Panc1 (cell line): Measurements from ENCODE around the gene PLK5. TPM values are rescaled to one million over a fixed set of nuclear protein-coding genes. Genes with fewer than 3 reads are reported as not detected.

Experiments used
- ATAC-seq: fragments of 200-7000 bp; cut with Tn5 transposase; 2 replicates; pipeline ENCODE4 v1.9.1; 2020; ENCODE audit warnings: mild to moderate bottlenecking, moderate library complexity
- BruUV-seq: library from RNA; stranded (reverse); fragments of 400-500 nt; replicated peaks from 2 replicates; lab custom pipeline; 2021; lab: Mats Ljungman, UMichigan
- CTCF ChIA-PET: fragments of 300-600 bp; sonication (Branson Sonifier 250); formaldehyde crosslinking; loops from one replicate; lab custom pipeline; 2022; ENCODE audit warnings: antibody characterized with exemption; lab: Charles Lee
- POLR2A ChIA-PET: fragments of 300-600 bp; sonication (Branson Sonifier 250); formaldehyde crosslinking; loops from one replicate; lab custom pipeline; 2022; ENCODE audit warnings: antibody characterized with exemption; lab: Charles Lee
- DNase-seq: peaks from one replicate; pipeline ENCODE4 v3.0.0-alpha.2; 2010; ENCODE audit warnings: low read depth, low spot score
- H3K27ac ChIP-seq: 2 replicates; pipeline ENCODE4 v1.5.1; 2011; ENCODE audit warnings: mild to moderate bottlenecking, low read length, inconsistent platforms
- H3K27me3 ChIP-seq: fragments of 200-500 bp; sonication (Bioruptor generic); 2 replicates; pipeline ENCODE4 v1.6.0; 2014; ENCODE audit warnings: low read length, inconsistent platforms; ENCODE audit not compliant: control insufficient read depth, insufficient read depth
- H3K36me3 ChIP-seq: fragments of 200-500 bp; sonication (Bioruptor generic); 2 replicates; pipeline ENCODE4 v1.5.1; 2014; ENCODE audit warnings: inconsistent platforms, mild to moderate bottlenecking, low read length, moderate library complexity; ENCODE audit not compliant: control insufficient read depth, insufficient read depth
- H3K4me1 ChIP-seq: 2 replicates; pipeline ENCODE4 v1.5.1; 2011; ENCODE audit warnings: inconsistent platforms, mild to moderate bottlenecking, low read length, moderate library complexity; ENCODE audit not compliant: control insufficient read depth, insufficient read depth
- H3K4me3 ChIP-seq, 2 experiments: 2 replicates each; pipeline ENCODE4 v1.5.1; 2011 to 2012; ENCODE audit warnings: low read depth in 2 of 2, low read length in 2 of 2, mild to moderate bottlenecking in 2 of 2, inconsistent platforms in 1 of 2, moderate library complexity in 1 of 2
- H3K9me3 ChIP-seq: fragments of 200-500 bp; sonication (Bioruptor generic); 2 replicates; pipeline ENCODE4 v1.5.1; 2014; ENCODE audit warnings: low read depth, mild to moderate bottlenecking, inconsistent platforms, low read length, moderate library complexity; ENCODE audit not compliant: control insufficient read depth, insufficient read depth
- CTCF ChIP-seq: fragments of 450-650 bp; IDR thresholded peaks from 2 replicates; pipeline ENCODE4 v1.5.1; 2017; ENCODE audit warnings: mild to moderate bottlenecking
- POLR2AphosphoS5 ChIP-seq: IDR thresholded peaks from 2 replicates; pipeline ENCODE4 v1.6.1; 2012; ENCODE audit warnings: mild to moderate bottlenecking, low read depth, low read length, moderate library complexity
- REST ChIP-seq, 2 experiments: IDR thresholded peaks; 2 replicates each; pipeline ENCODE4 v1.6.1; 2011 to 2012; ENCODE audit warnings: low read depth in 2 of 2, control low read depth in 1 of 2, low read length in 1 of 2, mild to moderate bottlenecking in 1 of 2, moderate library complexity in 1 of 2; ENCODE audit not compliant: insufficient read depth in 1 of 2
- SIN3A ChIP-seq: IDR thresholded peaks from 2 replicates; pipeline ENCODE4 v1.6.1; 2012; ENCODE audit warnings: low read depth, mild to moderate bottlenecking, low read length, moderate library complexity, borderline replicate concordance; ENCODE audit not compliant: insufficient read depth
- TCF7L2 ChIP-seq: IDR thresholded peaks from 2 replicates; pipeline ENCODE4 v1.6.1; 2011; ENCODE audit warnings: mild to moderate bottlenecking, low read depth, low read length, inconsistent platforms
- in situ Hi-C: cut with HindIII; loops from 2 replicates; pipeline ENCODE4 v1.10.0; 2016; ENCODE audit warnings: low sequenced_read_pairs, low pct_unique_long_range_greater_than_20kb
- intact Hi-C: fragments of 100-400 bp; cut with micrococcal nuclease; formaldehyde crosslinking; loops from one replicate; pipeline ENCODE4 v1.10.0; 2022; ENCODE audit not compliant: unreplicated experiment
- total RNA-seq: library from RNA; stranded (reverse); gene quantifications from one replicate; pipeline ENCODE4 v1.2.1, GENCODE V29; 2021; ENCODE audit not compliant: unreplicated experiment

The PLK5 gene
- total RNA-seq, 1 experiment from 2014 or later = not detected

DNA sequence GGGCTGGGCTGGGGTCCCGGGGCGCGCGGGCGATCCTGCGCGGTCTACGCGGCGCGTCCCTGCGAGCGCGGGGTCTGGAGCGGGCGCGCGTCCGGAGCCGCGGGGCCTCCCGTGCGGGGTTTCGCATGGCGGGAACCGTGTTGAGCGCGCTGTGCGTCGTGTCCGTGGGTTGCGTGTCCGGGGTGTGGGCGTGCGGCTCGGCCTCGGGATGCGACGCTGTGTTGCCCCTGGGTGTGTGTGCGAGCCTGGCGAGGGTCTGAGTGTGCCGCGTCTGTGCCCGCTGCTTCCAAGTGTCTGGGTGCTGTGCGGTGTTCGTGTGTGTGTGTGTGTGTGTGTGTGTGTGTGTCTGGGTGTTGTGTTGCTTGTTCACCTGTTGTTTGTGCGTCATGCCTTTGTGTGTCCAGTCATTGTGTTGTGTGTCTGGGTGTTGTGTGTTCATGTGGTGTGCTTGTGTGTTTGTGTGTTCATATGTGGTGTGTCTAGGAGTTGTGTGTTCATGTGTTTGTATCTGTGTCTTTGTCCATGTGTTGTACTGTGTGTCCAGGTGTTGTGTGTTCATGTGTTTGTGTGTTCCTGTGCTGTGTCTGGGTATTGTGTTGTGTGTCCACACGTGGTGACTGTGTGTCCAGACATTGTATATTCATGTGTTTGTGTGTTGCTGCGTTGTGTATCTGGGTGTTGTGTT is 552 bp downstream of the PLK5 start:
- no peak overlapping the region for H3K4me3 ChIP-seq
- ATAC-seq = no peak
- no peak for DNase-seq
- no peaks in the 10 kb centered on the region for H3K4me1 ChIP-seq
- ChIA-PET CTCF (no interaction called here), POLR2A (no interaction called here)
- in situ Hi-C loops = no loop called here
- TF ChIP-seq POLR2AphosphoS5 (no peak), REST (IDR thresholded peaks at IDR 0.05; ENCODE audit: insufficient read depth in 1 of 2, low read depth in 2 of 2, low read length in 1 of 2) (no peak), CTCF (no peak), TCF7L2 (no peak), SIN3A (no peak)
- H3K9me3 ChIP-seq = no peaks in the 10 kb centered on the region
- H3K27me3 ChIP-seq = no peaks in the 10 kb centered on the region; the same call in 1 of the 2 replicates
- no peaks in the 10 kb centered on the region for H3K36me3 ChIP-seq
- BruUV-seq = no TSS peak
- H3K27ac ChIP-seq = no peak overlapping the region
- intact Hi-C loops = no loop called here

GRCh38 chr19:1524972-1525325 is 1.1 kb downstream of the PLK5 start:
- ATAC-seq = no peak
- no peaks in the 10 kb centered on the region; the same call in 1 of the 2 replicates for H3K27me3 ChIP-seq
- DNase-seq = no peak
- ChIA-PET CTCF (no interaction called here), POLR2A (no interaction called here)
- intact Hi-C loops (no loop called here), in situ Hi-C loops (no loop called here)
- no peak overlapping the region for H3K4me3 ChIP-seq
- no peaks in the 10 kb centered on the region for H3K36me3 ChIP-seq
- H3K9me3 ChIP-seq = no peaks in the 10 kb centered on the region
- H3K4me1 ChIP-seq = no peaks in the 10 kb centered on the region
- no peak for TF ChIP-seq POLR2AphosphoS5
- H3K27ac ChIP-seq = no peak overlapping the region
- BruUV-seq = no TSS peak

DNA sequence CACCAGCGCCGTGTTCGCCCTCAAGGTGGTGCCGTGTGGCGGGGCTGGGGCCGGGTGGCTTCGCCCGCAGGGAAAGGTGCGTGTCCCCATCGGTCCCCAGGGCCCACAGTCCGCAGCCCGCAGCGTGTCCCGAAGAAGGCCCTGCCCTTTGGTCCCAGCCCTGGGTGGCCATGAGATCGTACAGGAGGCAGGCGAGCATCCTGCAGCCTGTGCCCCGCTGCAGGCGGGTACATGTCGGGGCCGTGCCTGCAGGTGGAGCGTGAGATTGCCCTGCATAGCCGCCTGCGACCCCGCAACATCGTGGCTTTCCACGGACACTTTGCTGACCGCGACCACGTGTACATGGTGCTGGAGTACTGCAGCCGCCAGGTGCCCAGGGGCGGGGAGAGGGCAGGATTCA is 1.5 kb downstream of the PLK5 start:
- H3K9me3 ChIP-seq = no peaks in the 10 kb centered on the region
- POLR2A ChIA-PET = no interaction called here
- no peak for TF ChIP-seq POLR2AphosphoS5
- no peak for TF ChIP-seq SIN3A
- no peaks in the 10 kb centered on the region for H3K36me3 ChIP-seq
- CTCF ChIA-PET = no interaction called here
- no peaks in the 10 kb centered on the region for H3K4me1 ChIP-seq
- H3K27me3 ChIP-seq = no peaks in the 10 kb centered on the region; the same call in 1 of the 2 replicates
- ATAC-seq = peak; percentile 20; the same call in 1 of the 2 replicates
- DNase-seq = no peak
- in situ Hi-C loops = no loop called here
- H3K27ac ChIP-seq = no peak overlapping the region
- BruUV-seq = no TSS peak
- intact Hi-C loops = no loop called here
- no peak overlapping the region for H3K4me3 ChIP-seq
